Endothelial cell of hepatic sinusoid (primary cell): ENCODE data around the gene AHCYL2.

Experiments
- in situ Hi-C: cut with HindIII; loops from 2 replicates; pipeline ENCODE4 v1.10.0; 2017; ENCODE audit warnings: low sequenced_read_pairs

The AHCYL2 gene

GRCh38 chr7:129224251-129225205, at the start of gene AHCYL2:
TSS of gene AHCYL2 (plus strand) at chr7:129225030.
- in situ Hi-C loops = no loop called here

- in situ Hi-C loops = no loop called here
Observed at GRCh38 chr7:129176916-129177710, 47.7 kb upstream of the AHCYL2 start.

GRCh38 chr7:129184981-129185670, 39.7 kb upstream of the AHCYL2 start:
- in situ Hi-C loops = no loop called here

GRCh38 chr7:129186749-129187260, 38.0 kb upstream of the AHCYL2 start:
- in situ Hi-C loops = no loop called here

GRCh38 chr7:129187681-129188371, 37.0 kb upstream of the AHCYL2 start:
- in situ Hi-C loops = no loop called here

GRCh38 chr7:129188372-129188891, 36.4 kb upstream of the AHCYL2 start, which contains the start of gene SMO:
TSS of gene SMO (plus strand) at chr7:129188633. CDS start at chr7:129189152, 519 bp downstream.
- in situ Hi-C loops = no loop called here

- in situ Hi-C loops = no loop called here
Observed at GRCh38 chr7:129188892-129189660, 35.8 kb upstream of the AHCYL2 start.

GRCh38 chr7:129189661-129190310, 35.0 kb upstream of the AHCYL2 start:
- in situ Hi-C loops = no loop called here

GRCh38 chr7:129191272-129191671, 33.6 kb upstream of the AHCYL2 start:
- in situ Hi-C loops = no loop called here

- in situ Hi-C loops = no loop called here
Observed at GRCh38 chr7:129193892-129194291, 30.9 kb upstream of the AHCYL2 start.

- in situ Hi-C loops = loop anchor here (5.0 kb wide), 2 partner anchors 40 to 70 kb away; no protein-coding TSS in a partner anchor
Observed at GRCh38 chr7:129197771-129198170, 27.1 kb upstream of the AHCYL2 start.

- in situ Hi-C loops = loop anchor here (5.0 kb wide), 2 partner anchors 42 to 72 kb away; no protein-coding TSS in a partner anchor
Observed at GRCh38 chr7:129199406-129199805, 25.4 kb upstream of the AHCYL2 start.

GRCh38 chr7:129202058-129202777, 22.6 kb upstream of the AHCYL2 start:
- in situ Hi-C loops = no loop called here

GRCh38 chr7:129203050-129203741, 21.6 kb upstream of the AHCYL2 start:
- in situ Hi-C loops = no loop called here

GRCh38 chr7:129205126-129205818, 19.6 kb upstream of the AHCYL2 start:
- in situ Hi-C loops = no loop called here

- in situ Hi-C loops = no loop called here
Observed at GRCh38 chr7:129205987-129206785, 18.6 kb upstream of the AHCYL2 start.
